ENCODE data around the gene ZNF646.

Gene ZNF646

GRCh38 chr16:31108035-31108793, 34.0 kb downstream of the ZNF646 start, which contains the start of gene BCKDK:
Gene BCKDK (plus strand): TSS chr16:31108386. CDS start chr16:31109224, 838 bp downstream.
- DNase-seq: peak; percentile 84

GRCh38 chr16:31108794-31109558, 34.8 kb downstream of the ZNF646 start:
- DNase-seq: no peak

GRCh38 chr16:31109622-31110021, 35.4 kb downstream of the ZNF646 start:
- no peak for DNase-seq

GRCh38 chr16:31110106-31111034, 36.1 kb downstream of the ZNF646 start:
- no peak for DNase-seq

- DNase-seq: no peak
Observed at GRCh38 chr16:31111881-31112466, 37.8 kb downstream of the ZNF646 start.

- DNase-seq: no peak
Observed at GRCh38 chr16:31112711-31113110, 38.5 kb downstream of the ZNF646 start.

GRCh38 chr16:31113121-31114120, 39.2 kb downstream of the ZNF646 start:
- DNase-seq: no peak

- no peak for DNase-seq
Observed at GRCh38 chr16:31114468-31114867, 40.2 kb downstream of the ZNF646 start.

- DNase-seq: peak; percentile 98
Observed at GRCh38 chr16:31117384-31118222, 43.4 kb downstream of the ZNF646 start, which contains the start of gene KAT8. Gene KAT8 (plus strand): TSS chr16:31117664. CDS start chr16:31117682, 18 bp downstream.

GRCh38 chr16:31118223-31119155, 44.3 kb downstream of the ZNF646 start:
- DNase-seq: peak; percentile 19

GRCh38 chr16:31120129-31120528, 45.9 kb downstream of the ZNF646 start:
- no peak for DNase-seq

- DNase-seq: no peak
Observed at GRCh38 chr16:31125844-31126243, 51.6 kb downstream of the ZNF646 start.

GRCh38 chr16:31127182-31127581, 53.0 kb downstream of the ZNF646 start:
- no peak for DNase-seq

GRCh38 chr16:31128711-31129567, 54.7 kb downstream of the ZNF646 start:
- no peak for DNase-seq

- DNase-seq: no peak
Observed at GRCh38 chr16:31129568-31130335, 55.5 kb downstream of the ZNF646 start.

- no peak for DNase-seq
Observed at GRCh38 chr16:31130336-31130891, 56.2 kb downstream of the ZNF646 start.

GRCh38 chr16:31130899-31131298, 56.7 kb downstream of the ZNF646 start:
- no peak for DNase-seq

All from fibroblast of skin of scalp (primary cell).